Epidermal melanocyte (primary cell): Measurements from ENCODE around the gene HRAS.
"Not testable (repeated sequence)": the region's sequence is repeated elsewhere in the genome, so short reads cannot be mapped to it uniquely, and the experiment has no call there.

Source experiments
- DNase-seq: peaks from one replicate; pipeline ENCODE4 v3.0.0; 2011; ENCODE audit warnings: low spot score; ENCODE audit not compliant: insufficient read length

Gene HRAS

GRCh38 chr11:535519-536454 lies at the start of gene HRAS:
Gene HRAS (minus strand): TSS chr11:535576.
- DNase-seq: peak; percentile 100

GRCh38 chr11:584287-584686 lies 48.9 kb upstream of the HRAS start:
- no peak for DNase-seq

- no peak for DNase-seq
These were observed 46.4 kb upstream of the HRAS start for GRCh38 chr11:581752-582151.

- no peak for DNase-seq
These were observed 46.0 kb upstream of the HRAS start for GRCh38 chr11:581342-581741.

GRCh38 chr11:579830-580601 lies 44.6 kb upstream of the HRAS start:
- DNase-seq: no peak

GRCh38 chr11:578276-579035 lies 43.1 kb upstream of the HRAS start:
- DNase-seq: no peak

- no peak for DNase-seq
These were observed 42.2 kb upstream of the HRAS start for GRCh38 chr11:577611-577894.

GRCh38 chr11:576811-577610 lies 41.6 kb upstream of the HRAS start:
- no peak for DNase-seq

GRCh38 chr11:575996-576768 lies 40.8 kb upstream of the HRAS start, which contains the start of gene PHRF1:
Gene PHRF1 (plus strand): TSS chr11:576470. CDS start chr11:581513, 5,043 bp downstream.
- DNase-seq: peak; percentile 100

- peak; percentile 79 for DNase-seq
These were observed 40.1 kb upstream of the HRAS start for GRCh38 chr11:575313-575995.

- no peak for DNase-seq
These were observed 39.4 kb upstream of the HRAS start for GRCh38 chr11:574632-575312.

GRCh38 chr11:574031-574570 lies 38.7 kb upstream of the HRAS start:
- DNase-seq: not testable (repeated sequence)

- no peak for DNase-seq
These were observed 37.9 kb upstream of the HRAS start for GRCh38 chr11:573146-573759.

- no peak for DNase-seq
These were observed 36.4 kb upstream of the HRAS start for GRCh38 chr11:571802-572185.

GRCh38 chr11:569158-569885 lies 33.9 kb upstream of the HRAS start:
- no peak for DNase-seq

- peak; percentile 100 for DNase-seq
These were observed 33.2 kb upstream of the HRAS start for GRCh38 chr11:568306-569157.
